Measurements from ENCODE around the gene INTS11.

Gene INTS11

DNA sequence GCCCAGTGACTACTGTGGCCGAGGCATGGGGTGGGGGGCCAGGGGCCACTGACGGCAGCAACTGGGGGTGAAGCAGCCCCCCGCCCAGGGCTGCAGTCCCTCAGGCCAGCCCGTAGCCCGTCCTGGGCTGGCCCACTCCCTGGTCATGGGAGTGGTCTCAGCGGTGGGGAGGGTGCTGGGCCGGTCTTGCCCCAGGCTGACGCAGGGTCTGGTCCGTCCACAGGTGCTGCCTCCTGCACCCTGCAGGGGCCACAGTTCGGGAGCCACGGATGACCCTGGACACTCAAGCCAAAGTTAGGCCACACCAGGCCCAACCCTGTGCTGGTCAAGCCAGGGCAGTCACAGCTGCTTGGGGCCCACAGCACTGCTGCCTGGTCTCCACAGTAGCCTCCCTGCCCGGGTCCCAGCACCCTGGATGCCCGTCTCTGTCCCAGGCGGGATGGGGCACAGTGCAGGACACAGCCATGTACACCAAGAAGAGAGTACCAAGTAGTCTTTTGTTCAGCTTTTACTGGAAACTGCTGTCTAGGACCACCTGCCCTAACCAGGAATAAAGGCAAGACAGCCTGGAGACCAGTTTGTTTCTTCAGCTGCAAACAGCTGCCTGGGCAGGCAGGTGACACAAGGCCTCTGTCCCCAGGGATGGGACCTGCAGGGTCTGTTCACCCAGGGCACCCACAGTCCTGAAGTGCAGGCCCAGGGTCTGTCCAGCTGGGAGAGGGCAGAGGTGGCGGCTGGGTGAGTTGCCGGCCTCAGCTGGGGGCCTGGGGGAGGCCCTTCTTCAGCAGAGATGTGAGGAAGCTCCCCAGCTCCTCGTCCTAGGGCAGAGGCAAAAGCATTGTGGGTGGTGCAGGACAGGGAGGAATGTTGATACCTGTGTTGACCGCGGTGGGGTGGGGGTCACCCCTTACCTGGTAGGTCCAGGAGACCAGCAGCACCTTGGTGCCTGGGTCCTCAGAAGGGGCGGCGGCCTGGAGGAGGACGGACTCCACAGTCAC, 13.1 kb downstream of the INTS11 start:
- TF ChIP-seq CTCF (IDR thresholded peaks at IDR 0.05; ENCODE audit: low read length, missing control alignments): no peak
- H3K4me3 ChIP-seq (replicated peaks; ENCODE audit: low read depth, low read length): no peak overlapping the region
- no peak for DNase-seq (ENCODE audit: low read depth)

GRCh38 chr1:1310476-1311053, 13.9 kb downstream of the INTS11 start:
- TF ChIP-seq CTCF (IDR thresholded peaks at IDR 0.05; ENCODE audit: low read length, missing control alignments): no peak
- no peak overlapping the region for H3K4me3 ChIP-seq (replicated peaks; ENCODE audit: low read depth, low read length)
- no peak for DNase-seq (ENCODE audit: low read depth)

- no peak for DNase-seq (ENCODE audit: low read depth)
- TF ChIP-seq CTCF (IDR thresholded peaks at IDR 0.05; ENCODE audit: low read length, missing control alignments): no peak
- H3K4me3 ChIP-seq (replicated peaks; ENCODE audit: low read depth, low read length): no peak overlapping the region
Measured at GRCh38 chr1:1310109-1310385, 14.4 kb downstream of the INTS11 start.

DNA sequence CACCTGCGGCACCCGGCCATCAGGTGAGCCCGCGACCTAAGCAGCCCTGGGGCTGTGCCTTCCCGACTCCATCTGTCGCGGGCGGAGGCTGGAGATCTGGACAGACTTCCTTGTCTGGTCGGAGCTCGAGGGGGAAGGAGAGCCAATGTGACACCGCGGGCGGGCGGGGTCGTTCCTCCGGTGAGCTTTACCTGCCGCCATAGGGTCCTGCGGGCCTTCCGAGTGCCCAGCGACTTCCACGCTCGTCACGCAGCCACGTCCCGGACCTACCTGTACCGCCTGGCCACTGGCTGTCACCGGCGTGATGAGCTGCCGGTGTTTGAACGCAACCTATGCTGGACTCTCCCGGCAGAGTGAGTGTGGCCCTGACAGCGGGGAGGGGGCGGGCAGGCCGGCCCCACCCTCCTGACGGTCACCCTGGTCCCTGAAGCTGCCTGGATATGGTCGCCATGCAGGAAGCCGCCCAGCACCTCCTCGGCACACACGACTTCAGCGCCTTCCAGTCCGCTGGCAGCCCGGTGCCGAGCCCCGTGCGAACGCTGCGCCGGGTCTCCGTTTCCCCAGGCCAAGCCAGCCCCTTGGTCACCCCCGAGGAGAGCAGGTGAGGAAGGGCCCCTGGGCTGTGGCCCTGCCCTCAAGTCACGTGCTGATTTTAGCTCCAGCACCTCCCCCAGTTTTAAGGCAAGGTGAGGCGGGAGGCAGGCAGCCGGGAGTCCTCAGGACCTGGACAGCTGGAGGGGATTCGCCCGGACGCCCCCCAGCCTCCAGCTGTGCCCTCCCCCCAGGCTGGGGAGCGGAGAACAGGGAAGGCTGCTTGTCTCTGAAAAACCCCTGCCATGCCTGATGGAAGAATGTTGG, 15.0 kb downstream of the INTS11 start:
- peak overlapping the region; percentile 67 for H3K4me3 ChIP-seq (replicated peaks; ENCODE audit: low read depth, low read length)
- no peak for TF ChIP-seq CTCF (IDR thresholded peaks at IDR 0.05; ENCODE audit: low read length, missing control alignments)
- DNase-seq (ENCODE audit: low read depth): no peak

DNA sequence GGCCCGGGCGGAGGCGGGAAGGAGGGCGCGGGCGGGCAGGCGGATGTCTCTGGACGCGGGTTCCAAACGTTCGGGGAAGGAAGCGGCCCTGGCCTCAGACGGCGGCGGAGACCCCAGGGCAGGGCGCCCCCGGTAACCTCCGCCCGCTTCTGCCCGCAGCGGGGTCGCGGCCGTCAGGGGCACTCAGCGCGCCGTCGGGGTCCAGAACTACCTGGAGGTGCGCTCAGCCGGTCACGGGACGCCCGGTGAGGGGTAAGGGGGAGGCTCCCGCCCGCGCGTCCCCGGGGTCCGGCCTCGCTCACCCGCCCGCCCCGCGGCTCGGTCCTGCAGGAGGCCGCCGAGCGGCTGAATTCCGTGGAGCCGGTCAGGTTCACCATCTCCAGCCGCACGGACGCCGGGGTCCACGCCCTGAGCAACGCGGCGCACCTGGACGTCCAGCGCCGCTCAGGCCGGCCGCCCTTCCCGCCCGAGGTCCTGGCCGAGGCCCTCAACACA, 15.7 kb downstream of the INTS11 start:
- no peak for TF ChIP-seq CTCF (IDR thresholded peaks at IDR 0.05; ENCODE audit: low read length, missing control alignments)
- peak overlapping the region; percentile 67 for H3K4me3 ChIP-seq (replicated peaks; ENCODE audit: low read depth, low read length)
- DNase-seq (ENCODE audit: low read depth): no peak

DNA sequence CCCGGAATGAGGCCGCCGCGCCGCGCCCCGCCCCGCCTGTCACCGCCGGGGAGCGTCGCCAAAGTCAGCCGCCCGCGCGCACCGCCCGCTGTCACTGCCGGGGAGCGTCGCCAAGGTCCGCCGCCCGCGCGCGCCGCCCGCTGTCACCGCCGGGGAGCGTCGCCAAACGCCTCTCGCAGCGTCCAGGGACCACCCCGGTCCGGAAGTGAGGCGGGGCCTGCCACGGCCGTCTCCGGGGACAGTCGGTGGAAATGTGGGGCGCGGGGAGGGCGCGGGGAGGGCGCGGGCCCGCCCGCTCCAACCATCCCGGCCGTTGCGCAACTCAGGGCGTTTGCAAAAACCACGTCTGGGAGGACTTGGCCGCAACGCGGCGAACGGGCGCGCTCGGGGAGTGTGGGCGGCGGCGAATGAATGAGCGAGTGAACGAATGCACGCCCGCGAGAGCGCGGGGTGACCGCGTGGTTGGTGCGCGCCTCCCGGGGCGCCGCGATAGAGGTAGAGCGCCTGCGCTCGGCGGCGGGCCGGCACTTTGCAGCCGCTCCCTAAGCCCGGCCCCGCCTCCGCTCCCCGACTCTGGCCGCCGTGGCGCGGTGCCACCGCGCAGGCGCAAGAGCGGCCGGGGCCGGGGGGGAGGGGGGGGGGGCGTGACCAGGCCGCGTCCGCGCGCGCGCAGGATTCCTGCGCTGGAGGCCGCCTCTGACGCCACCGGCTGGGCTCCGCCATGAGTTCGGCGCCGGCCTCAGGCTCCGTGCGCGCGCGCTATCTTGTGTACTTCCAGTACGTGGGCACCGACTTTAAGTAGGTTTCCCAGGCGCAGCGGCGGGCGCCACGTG, 16.3 kb downstream of the INTS11 start, which contains the start of the genes ACAP3 and PUSL1:
ACAP3 (minus strand) TSS at position 8 of the 833 bp plus-strand sequence. CDS start 115 bp downstream, outside the sequence.
PUSL1 (plus strand) TSS at position 675 of the 833 bp plus-strand sequence; CDS start at position 722, 47 bp downstream.
- DNase-seq (ENCODE audit: low read depth): peak; percentile 94
- TF ChIP-seq CTCF (IDR thresholded peaks at IDR 0.05; ENCODE audit: low read length, missing control alignments): no peak
- peak within 1 kb of the TSS; percentile 72 for H3K4me3 ChIP-seq (replicated peaks; ENCODE audit: low read depth, low read length)
